ENCODE data around the gene NBPF12.
"Not testable (repeated sequence)": the region's sequence is repeated elsewhere in the genome, so short reads cannot be mapped to it uniquely, and the experiment has no call there.

Gene NBPF12

DNA sequence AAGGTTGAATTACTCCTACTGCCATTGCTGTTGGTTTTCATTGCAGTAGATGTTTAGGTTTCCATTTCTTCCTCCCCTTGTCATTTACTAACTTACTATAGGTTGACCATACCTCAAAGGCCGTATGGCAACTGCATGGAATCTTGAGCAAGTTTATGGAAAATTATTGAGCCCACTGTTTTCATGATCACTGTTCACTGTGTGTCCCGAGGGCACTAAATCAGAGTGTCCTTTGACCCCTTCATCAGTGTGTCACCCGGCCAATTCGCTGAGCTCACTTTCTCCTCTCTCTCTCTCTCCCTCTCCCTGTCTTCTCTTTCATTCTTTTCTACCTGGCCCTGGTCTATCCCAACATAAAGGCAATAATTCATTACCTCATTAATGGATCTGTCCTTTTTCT, 47.7 kb downstream of the NBPF12 start:
- not testable (repeated sequence) for DNase-seq

DNA sequence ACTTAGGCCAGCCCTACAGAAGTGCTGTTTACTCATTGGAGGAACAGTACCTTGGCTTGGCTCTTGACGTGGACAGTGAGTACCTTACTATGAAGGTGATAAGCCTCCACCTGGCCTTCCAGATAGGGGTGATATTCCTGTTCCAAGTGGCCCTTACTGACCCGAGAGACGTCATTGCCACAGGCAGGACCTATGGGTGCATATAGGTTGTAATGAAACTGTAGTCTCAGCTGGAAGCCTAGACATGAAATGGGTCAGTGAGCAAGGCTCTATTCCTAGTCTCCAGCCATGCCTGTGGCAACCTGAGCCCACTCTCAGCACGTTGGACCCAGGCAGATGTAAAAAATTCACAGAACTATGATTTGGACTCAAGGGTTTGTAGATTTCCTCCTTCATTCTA, 48.3 kb downstream of the NBPF12 start:
- not testable (repeated sequence) for DNase-seq

DNA sequence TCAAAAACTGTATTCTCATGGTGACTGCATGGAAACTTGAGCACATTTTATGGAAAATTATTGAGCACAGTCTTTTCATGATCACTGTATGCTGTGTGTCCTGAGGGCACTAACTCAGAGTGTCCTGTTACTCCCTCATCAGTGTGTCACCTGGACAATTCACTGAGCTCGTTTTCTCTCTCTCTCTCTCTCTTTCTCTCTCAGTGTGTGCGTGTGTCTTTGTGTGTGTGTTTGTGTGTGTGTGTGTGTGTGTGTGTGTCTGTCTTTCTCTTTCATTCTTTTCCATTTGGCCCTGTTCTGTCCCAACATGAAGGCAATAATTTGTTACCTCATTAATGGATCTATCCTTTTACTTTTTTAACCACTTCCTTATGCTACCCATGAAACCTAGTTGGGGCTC, 49.4 kb downstream of the NBPF12 start:
- not testable (repeated sequence) for DNase-seq

DNA sequence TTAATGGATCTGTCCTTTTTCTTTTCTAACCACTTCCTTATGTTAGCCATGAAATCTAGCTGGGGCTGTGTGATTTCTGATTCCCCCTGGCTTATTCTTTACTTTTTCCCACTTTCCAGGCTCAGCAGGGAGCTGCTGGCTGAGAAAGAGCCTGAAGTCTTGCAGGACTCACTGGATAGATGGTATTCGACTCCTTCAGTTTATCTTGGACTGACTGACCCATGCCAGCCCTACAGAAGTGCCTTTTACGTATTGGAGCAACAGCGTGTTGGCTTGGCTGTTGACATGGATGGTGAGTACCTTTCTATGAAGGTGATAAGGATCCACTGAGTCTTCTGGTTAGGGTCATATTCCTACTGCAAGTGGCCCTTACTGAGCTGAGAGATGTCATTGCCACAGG, 51.3 kb downstream of the NBPF12 start:
- not testable (repeated sequence) for DNase-seq

DNA sequence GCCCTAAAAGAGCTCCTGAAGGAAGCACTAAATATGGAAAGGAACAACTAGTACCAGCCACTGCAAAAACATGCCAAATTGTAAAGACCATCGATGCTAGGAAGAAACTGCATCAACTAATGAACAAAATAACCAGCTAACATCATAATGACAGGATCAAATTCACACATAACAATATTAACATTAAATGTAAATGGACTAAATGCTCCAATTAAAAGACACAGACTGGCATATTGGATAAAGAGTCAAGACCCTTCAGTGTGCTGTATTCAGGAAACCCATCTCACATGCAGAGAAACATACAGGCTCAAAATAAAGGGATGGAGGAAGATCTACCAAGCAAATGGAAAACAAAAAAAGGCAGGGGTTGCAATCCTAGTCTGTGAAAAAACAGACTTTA, 70.4 kb downstream of the NBPF12 start:
- DNase-seq = not testable (repeated sequence)

DNA sequence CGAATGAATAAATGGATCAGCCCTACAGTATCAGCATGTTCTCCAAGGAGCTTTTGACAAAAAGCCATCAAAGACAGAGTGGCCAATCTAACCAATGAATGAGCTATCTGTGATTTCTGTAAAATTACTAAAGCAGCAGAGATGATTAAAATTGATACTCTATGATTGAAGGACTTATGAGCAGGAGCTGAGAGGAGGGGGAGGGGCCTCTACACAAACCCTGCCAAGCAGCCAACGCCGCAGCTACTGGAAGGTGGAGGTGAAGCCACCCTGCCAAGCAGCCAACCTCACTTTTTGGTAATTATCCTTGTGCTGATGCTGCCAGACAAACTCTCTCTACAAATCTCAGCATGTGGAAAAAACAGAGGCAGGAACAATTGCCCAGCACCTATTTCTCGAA, 88.9 kb downstream of the NBPF12 start:
- not testable (repeated sequence) for DNase-seq

DNA sequence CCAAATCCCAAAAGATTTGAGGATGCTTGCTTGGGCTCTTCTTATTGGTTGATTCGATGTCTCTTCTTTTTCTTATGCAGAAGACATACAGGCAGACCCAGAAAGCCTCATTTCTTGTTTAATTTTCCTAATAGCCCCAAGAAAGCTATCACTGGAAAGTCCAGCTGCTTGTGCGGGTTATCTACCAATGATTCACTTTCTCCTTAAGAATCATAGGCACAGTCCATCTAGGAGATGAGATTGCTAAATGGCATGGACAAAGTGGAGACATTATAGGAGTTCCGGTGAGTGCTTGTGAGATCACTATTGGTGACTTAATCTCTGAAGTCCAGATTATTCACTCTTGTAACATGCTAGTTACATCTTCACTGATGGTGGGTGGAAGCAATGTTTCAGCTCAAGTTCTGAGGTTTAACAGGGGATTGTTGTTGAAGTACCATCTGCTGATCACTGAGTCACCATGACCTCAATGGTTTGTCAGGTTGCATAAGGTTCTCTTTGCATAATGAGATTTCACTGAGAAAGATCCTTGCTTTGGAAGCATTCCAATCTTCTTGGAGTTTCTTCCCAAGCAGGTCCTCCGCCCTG, 92.0 kb downstream of the NBPF12 start:
- not testable (repeated sequence) for DNase-seq

DNA sequence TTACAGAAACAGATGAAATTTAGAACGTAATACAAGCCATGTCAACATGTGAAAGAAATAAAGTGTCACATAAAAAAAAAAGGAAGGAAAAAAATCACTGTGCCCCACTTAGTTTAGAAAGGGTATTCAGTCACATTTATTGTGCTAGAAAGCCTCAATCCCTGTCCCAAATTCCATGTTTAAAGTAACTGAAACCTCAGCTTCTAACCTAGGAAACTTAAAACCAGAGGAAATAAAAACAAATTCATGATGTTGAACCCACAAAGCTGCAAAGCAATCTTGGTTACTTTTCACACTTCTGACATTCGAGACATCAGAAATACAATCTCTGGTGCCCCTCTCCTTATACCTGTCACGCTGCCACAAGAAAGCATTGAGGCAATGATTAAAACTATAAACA, 101.8 kb downstream of the NBPF12 start:
- DNase-seq = no peak

DNA sequence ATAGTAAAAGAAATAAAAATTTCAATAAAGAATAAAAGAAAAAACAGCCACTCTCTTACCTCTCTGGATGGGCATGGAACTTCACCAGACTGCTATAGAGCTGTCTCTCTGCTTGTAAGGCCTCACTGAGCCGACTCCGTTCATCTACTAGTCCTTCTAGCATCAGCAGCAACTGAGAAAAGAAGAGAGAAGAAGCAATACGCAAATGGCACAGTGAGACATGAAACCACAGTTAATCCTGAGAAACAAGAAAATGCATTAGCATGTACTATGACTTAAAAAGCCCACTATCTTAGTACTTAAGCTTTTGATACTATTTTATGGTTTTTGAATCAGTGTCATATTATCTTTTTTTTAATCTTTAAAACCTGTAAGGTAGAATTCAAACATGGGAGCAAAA, 104.8 kb downstream of the NBPF12 start:
- DNase-seq = not testable (repeated sequence)

DNA sequence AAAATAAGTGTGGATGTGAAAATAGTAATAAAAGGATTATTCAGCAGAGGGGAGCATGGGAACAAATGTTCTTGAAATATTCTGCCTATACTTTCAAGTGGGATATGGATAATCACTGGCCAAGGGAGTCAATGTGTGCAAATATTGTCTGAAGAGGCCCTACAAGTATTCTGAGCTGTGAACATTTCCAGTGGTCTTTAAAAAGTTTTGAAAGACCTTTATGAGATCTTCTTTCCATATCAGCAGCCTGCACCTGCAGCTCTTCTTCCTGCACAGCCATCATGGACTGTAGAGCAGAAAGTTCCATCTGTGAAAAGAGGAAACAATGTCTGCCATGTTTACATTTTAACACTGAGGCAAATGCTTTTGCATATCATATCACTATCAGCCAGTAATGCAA, 106.4 kb downstream of the NBPF12 start:
- not testable (repeated sequence) for DNase-seq
